Right lung (tissue), 5 donors: ENCODE data around the gene SRSF3. TPM values are rescaled to one million over a fixed set of nuclear protein-coding genes. Genes with fewer than 3 reads are reported as not detected.
"Not testable (repeated sequence)": the region's sequence is repeated elsewhere in the genome, so short reads cannot be mapped to it uniquely, and the experiment has no call there.

Source experiments
- DNase-seq, 2 donors: peaks; one replicate each; pipeline ENCODE4 v3.0.0-alpha.2; 2013
- polyA plus RNA-seq, 5 donors: library from polyadenylated mRNA; unstranded; fragments of 120-200 nt; gene quantifications; one replicate each; pipeline versions ENCODE4 v1.2.1 to v1.2.3, GENCODE V29; 2013; ENCODE audit warnings: inconsistent platforms in 1 of 5, low replicate concordance in 1 of 5; ENCODE audit not compliant: insufficient read length in 5 of 5, insufficient read depth in 1 of 5

Gene SRSF3
- polyA plus RNA-seq, 5 donors = 499 to 658 (median 579) TPM

- no peak for DNase-seq
These were observed 9.3 kb downstream of the SRSF3 start for GRCh38 chr6:36603222-36604089.

- DNase-seq = no peak
These were observed 10.2 kb downstream of the SRSF3 start for GRCh38 chr6:36604090-36605060.

- DNase-seq = no peak
These were observed 11.0 kb downstream of the SRSF3 start for GRCh38 chr6:36605143-36605542.

GRCh38 chr6:36605560-36606391 is 11.6 kb downstream of the SRSF3 start:
- no peak for DNase-seq

GRCh38 chr6:36607305-36607682 is 13.1 kb downstream of the SRSF3 start:
- not testable (repeated sequence) for DNase-seq

- no peak for DNase-seq
These were observed 13.7 kb downstream of the SRSF3 start for GRCh38 chr6:36607683-36608386.

GRCh38 chr6:36608788-36609563 is 14.8 kb downstream of the SRSF3 start:
- no peak for DNase-seq

- no peak for DNase-seq
These were observed 15.4 kb downstream of the SRSF3 start for GRCh38 chr6:36609582-36609981.

- no peak for DNase-seq
These were observed 16.1 kb downstream of the SRSF3 start for GRCh38 chr6:36610041-36610955.

GRCh38 chr6:36610956-36611336 is 16.8 kb downstream of the SRSF3 start:
- DNase-seq = no peak

GRCh38 chr6:36611679-36612078 is 17.5 kb downstream of the SRSF3 start:
- DNase-seq = not testable (repeated sequence)

GRCh38 chr6:36612101-36612625 is 18.0 kb downstream of the SRSF3 start:
- no peak for DNase-seq

GRCh38 chr6:36613200-36613995 is 19.2 kb downstream of the SRSF3 start:
- DNase-seq = no peak

- no peak for DNase-seq
These were observed 21.0 kb downstream of the SRSF3 start for GRCh38 chr6:36615018-36615761.

GRCh38 chr6:36616893-36617521 is 22.8 kb downstream of the SRSF3 start:
- DNase-seq = no peak
